Measurements from ENCODE around the gene ZNF768.

- peak; percentile 88 for TF ChIP-seq POLR2A (IDR thresholded peaks at IDR 0.05; ENCODE audit: low read depth, low read length)
- TF ChIP-seq TAF1 (IDR thresholded peaks at IDR 0.05; ENCODE audit: borderline replicate concordance, low read depth, low read length) = no peak
- peak; percentile 89 for TF ChIP-seq POLR2AphosphoS5 (IDR thresholded peaks at IDR 0.05; ENCODE audit: low read depth, low read length)
These were observed 8.9 kb upstream of the ZNF768 start for GRCh38 chr16:30535106-30535776.

Data from GM12892 (cell line).